Measurements from ENCODE around the gene TOP2A. TPM values are rescaled to one million over a fixed set of nuclear protein-coding genes. Genes with fewer than 3 reads are reported as not detected.

Gene TOP2A
- polyA plus RNA-seq, 1 of the 3 experiments (the other 2 are of a cell fraction), result 20.6 TPM

DNA sequence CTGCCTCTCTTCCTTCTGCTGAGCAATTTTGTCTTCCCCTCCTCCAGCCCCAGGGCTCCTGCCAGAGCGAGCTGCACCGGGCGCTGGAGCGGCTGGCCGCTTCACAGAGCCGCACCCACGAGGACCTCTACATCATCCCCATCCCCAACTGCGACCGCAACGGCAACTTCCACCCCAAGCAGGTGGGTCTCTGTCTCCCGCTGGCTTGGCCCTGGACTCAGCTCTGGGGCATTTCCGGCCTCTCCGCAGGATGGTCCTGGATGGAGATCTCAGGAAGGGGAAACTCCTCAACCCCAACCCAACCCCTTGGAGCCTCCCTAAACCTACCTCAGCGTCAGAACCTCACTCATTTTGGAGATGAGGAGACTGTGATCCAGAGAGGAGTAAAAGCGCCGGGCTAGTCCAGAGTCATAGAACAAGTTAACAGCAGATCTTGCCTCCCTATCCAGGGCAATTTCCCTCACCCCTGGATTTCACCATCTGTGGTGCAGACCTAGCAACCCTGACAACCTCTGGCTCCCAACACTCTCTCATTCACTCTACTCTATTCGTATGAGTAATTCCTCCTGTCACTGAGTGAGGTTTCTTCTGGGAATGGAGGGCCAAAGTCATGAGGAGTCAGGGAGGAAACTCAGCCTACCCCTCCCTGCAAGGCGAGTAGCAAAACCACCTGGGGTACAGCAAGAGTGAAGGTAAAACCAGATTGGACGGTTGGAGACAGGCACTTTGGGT, 36.4 kb upstream of the TOP2A start (continued):
- TF ChIP-seq TCF12 (IDR thresholded peaks at IDR 0.05) (peak; percentile 72), CTCF (IDR thresholded peaks at IDR 0.05) (no peak), MXI1 (IDR thresholded peaks at IDR 0.05; ENCODE audit: low read depth, low read length) (no peak), MEF2A (IDR thresholded peaks at IDR 0.05; ENCODE audit: borderline replicate concordance, low read depth) (no peak)

GRCh38 chr17:40452921-40453378, 35.3 kb upstream of the TOP2A start:
- Histone ChIP-seq H3K4me1 (ENCODE audit: control insufficient read depth in 1 of 2, insufficient read depth in 2 of 2, low read depth in 1 of 2, low read length in 1 of 2) (peaks cover 31 to 67% of the 10 kb centered on the region in 2 experiments), H3K79me2 (ENCODE audit: insufficient read depth) (peaks cover 22% of the 10 kb centered on the region; the same call in 1 of the 2 replicates), H3K9me3 (no peaks in the 10 kb centered on the region), H3K4me2 (peak overlapping the region; percentile 53), H4K20me1 (ENCODE audit: insufficient read depth) (no peaks in the 10 kb centered on the region), H2AFZ (ENCODE audit: low read depth) (no peak overlapping the region), H3K36me3 (replicated peaks in 1 of 2; ENCODE audit: control insufficient read depth in 1 of 2, insufficient read depth in 2 of 2, low read length in 1 of 2) (peaks cover 11 to 30% of the 10 kb centered on the region in 2 experiments), H3K27ac (ENCODE audit: low read depth in 2 of 2, low read length in 1 of 2) (peak overlapping the region; percentile 54 to 71; a peak in 3 of 4 replicates), H3K9me2 (no peaks in the 10 kb centered on the region), H3K4me3 (ENCODE audit: low read depth in 2 of 2, low read length in 1 of 2) (no peak overlapping the region), H3F3A (replicated peaks; ENCODE audit: insufficient read depth) (peaks cover 25% of the 10 kb centered on the region), H3K27me3 (ENCODE audit: insufficient read depth) (no peaks in the 10 kb centered on the region), H3K9ac (no peak overlapping the region; the same call in 1 of the 2 replicates)
- 76% methylated on average over 11 of the region's 15 CpGs for WGBS (ENCODE audit: low lambda C conversion rate)
- CTCF ChIA-PET, result interaction anchor here (0.9 to 18.2 kb wide), 6 partner anchors 2 to 107 kb away, joined by 3 to 332 read pairs (median 181); partner anchors contain the start of gene IGFBP4
- POLR2A ChIA-PET, result interaction anchor here (2.7 kb wide), 1 partner anchor 8 kb away, joined by 15 read pairs; no protein-coding TSS in a partner anchor
- TF ChIP-seq, protein P1, sequence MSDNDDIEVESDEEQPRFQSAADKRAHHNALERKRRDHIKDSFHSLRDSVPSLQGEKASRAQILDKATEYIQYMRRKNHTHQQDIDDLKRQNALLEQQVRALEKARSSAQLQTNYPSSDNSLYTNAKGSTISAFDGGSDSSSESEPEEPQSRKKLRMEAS (IDR thresholded peaks at IDR 0.05; ENCODE audit: low read depth), result no peak
- TF ChIP-seq NRF1 (IDR thresholded peaks at IDR 0.05; ENCODE audit: low read depth, low read length) (no peak), TCF12 (IDR thresholded peaks at IDR 0.05) (peak; percentile 38; the same call in 1 of the 2 replicates), MXI1 (IDR thresholded peaks at IDR 0.05; ENCODE audit: low read depth, low read length) (no peak), RCOR1 (IDR thresholded peaks at IDR 0.05; ENCODE audit: low read length) (no peak), FOSL2 (IDR thresholded peaks at IDR 0.05; ENCODE audit: borderline replicate concordance, low read depth) (peak; percentile 53; the same call in 1 of the 2 replicates), FOXJ3 (CRISPR knock-in tag; IDR thresholded peaks at IDR 0.05) (no peak), USF1 (IDR thresholded peaks at IDR 0.05; ENCODE audit: borderline replicate concordance, low read depth) (no peak)
- DNase-seq, result no peak
